K562 (cell line): ENCODE data around the gene VPS45. TPM values are rescaled to one million over a fixed set of nuclear protein-coding genes. Genes with fewer than 3 reads are reported as not detected.

Source experiments
- BACH1 ChIP-seq: fragments of 200-800 bp; sonication (Bioruptor generic); IDR thresholded peaks from 2 replicates; pipeline ENCODE4 v1.6.1; 2016; ENCODE audit warnings: missing genetic modification characterization, missing compliant biosample characterization
- BRCA1 ChIP-seq, 2 experiments: fragments of 450-650 bp in 1 of 2; sonication (generic) in 1 of 2; formaldehyde crosslinking in 1 of 2; IDR thresholded peaks; 2 replicates each; pipeline versions ENCODE4 v1.5.0 to v1.6.1; 2017 to 2020; ENCODE audit warnings: mild to moderate bottlenecking in 1 of 2, missing genetic modification reagents in 1 of 2
- CBX1 ChIP-seq: sonication (generic); IDR thresholded peaks from 2 replicates; pipeline ENCODE4 v1.6.1; 2016; ENCODE audit warnings: antibody characterized with exemption, low read depth, mild to moderate bottlenecking
- CEBPG ChIP-seq, 3 experiments: fragments of 200-800 bp in 1 of 3; sonication (Bioruptor generic) in 1 of 3; sonication (generic) in 1 of 3; formaldehyde crosslinking in 1 of 3; IDR thresholded peaks in 2 of 3; conservative IDR thresholded peaks in 1 of 3; 2 replicates each; pipeline versions ENCODE4 v1.6.1 to v1.8.0; 2016 to 2022; ENCODE audit warnings: missing compliant biosample characterization in 2 of 3, missing genetic modification characterization in 2 of 3, mild to moderate bottlenecking in 1 of 3, missing genetic modification reagents in 1 of 3
- EHMT2 ChIP-seq: fragments of 450-650 bp; IDR thresholded peaks from 2 replicates; pipeline ENCODE4 v1.6.1; 2018; ENCODE audit warnings: antibody characterized with exemption
- ERF ChIP-seq: fragments of 450-650 bp; formaldehyde crosslinking; IDR thresholded peaks from 2 replicates; pipeline ENCODE4 v1.4.0; 2020; ENCODE audit warnings: mild to moderate bottlenecking, mixed read lengths
- FUS ChIP-seq: fragments of 200-400 bp; formaldehyde crosslinking; optimal IDR thresholded peaks from 2 replicates; pipeline ENCODE3; 2017; ENCODE audit warnings: low read depth, low read length
- GATAD2A ChIP-seq: fragments of 450-650 bp; IDR thresholded peaks from 2 replicates; pipeline ENCODE4 v1.6.1; 2017
- HES1 ChIP-seq: fragments of 450-650 bp; IDR thresholded peaks from 2 replicates; pipeline ENCODE4 v1.6.1; 2016; ENCODE audit warnings: low read depth, mild to moderate bottlenecking, moderate library complexity
- KHSRP ChIP-seq: fragments of 450-650 bp; IDR thresholded peaks from 2 replicates; pipeline ENCODE4 v1.6.1; 2017
- KLF6 ChIP-seq: fragments of 250-450 bp; sonication (Bioruptor Pico); IDR thresholded peaks from 2 replicates; pipeline ENCODE4 v1.4.0; 2020; ENCODE audit warnings: mild to moderate bottlenecking, moderate library complexity, borderline replicate concordance
- MLX ChIP-seq, 2 experiments: fragments of 450-650 bp in 1 of 2; sonication (generic) in 1 of 2; formaldehyde crosslinking; conservative IDR thresholded peaks; 2 replicates each; pipeline versions ENCODE4 v1.4.0 to v1.8.1; 2020 to 2022; ENCODE audit warnings: mild to moderate bottlenecking in 1 of 2, missing genetic modification reagents in 1 of 2
- NFRKB ChIP-seq: fragments of 450-650 bp; IDR thresholded peaks from 2 replicates; pipeline ENCODE4 v1.6.1; 2016; ENCODE audit warnings: low read depth
- NFYB ChIP-seq: IDR thresholded peaks from 2 replicates; pipeline ENCODE4 v1.6.1; 2011; ENCODE audit warnings: mild to moderate bottlenecking, moderate library complexity; ENCODE audit not compliant: insufficient read length; ENCODE audit errors: extremely low read depth
- PHF21A ChIP-seq: fragments of 450-650 bp; IDR thresholded peaks from 2 replicates; pipeline ENCODE4 v1.6.1; 2017; ENCODE audit warnings: low read depth, borderline replicate concordance
- POLR3G ChIP-seq: IDR thresholded peaks from 2 replicates; pipeline ENCODE4 v1.6.1; 2011; ENCODE audit not compliant: insufficient read length, insufficient replicate concordance; ENCODE audit errors: extremely low read depth
- SIN3A ChIP-seq, 2 experiments: fragments of 150-350 bp in 1 of 2; IDR thresholded peaks; 2 replicates each; pipeline ENCODE4 v1.6.1; 2011 to 2016; ENCODE audit warnings: borderline replicate concordance in 2 of 2, low read depth in 2 of 2, low read length in 2 of 2, mild to moderate bottlenecking in 2 of 2, moderate library complexity in 2 of 2; ENCODE audit not compliant: control insufficient read depth in 1 of 2
- TCFL5 ChIP-seq: fragments of 250-450 bp; sonication (Bioruptor Pico); conservative IDR thresholded peaks from 2 replicates; pipeline ENCODE4 v1.6.1; 2021; ENCODE audit warnings: mild to moderate bottlenecking, moderate library complexity, matching md5 sums
- TRIM28 ChIP-seq: fragments of 450-650 bp; IDR thresholded peaks from 2 replicates; pipeline ENCODE4 v1.6.1; 2017
- VEZF1 ChIP-seq: fragments of 200-800 bp; sonication (Bioruptor generic); IDR thresholded peaks from 2 replicates; pipeline ENCODE4 v1.6.1; 2017; ENCODE audit warnings: missing genetic modification characterization, missing compliant biosample characterization
- ZNF140 ChIP-seq: fragments of 250-450 bp; sonication (Bioruptor Pico); IDR thresholded peaks from 2 replicates; pipeline ENCODE4 v1.8.0; 2021; ENCODE audit warnings: moderate library complexity, mild to moderate bottlenecking, inconsistent platforms
- ZNF444 ChIP-seq: fragments of 250-450 bp; sonication (Bioruptor Pico); IDR thresholded peaks from 2 replicates; pipeline ENCODE4 v1.4.0; 2020; ENCODE audit warnings: mild to moderate bottlenecking, moderate library complexity
- ZNF511 ChIP-seq: sonication (generic); formaldehyde crosslinking; IDR thresholded peaks from 2 replicates; pipeline ENCODE4 v1.8.0; 2022; ENCODE audit warnings: mild to moderate bottlenecking, missing genetic modification reagents
- ZNF561 ChIP-seq: fragments of 450-650 bp; formaldehyde crosslinking; conservative IDR thresholded peaks from 2 replicates; pipeline ENCODE4 v1.4.0; 2020; ENCODE audit warnings: mild to moderate bottlenecking, moderate library complexity
- ZNF586 ChIP-seq: fragments of 450-650 bp; formaldehyde crosslinking; conservative IDR thresholded peaks from 2 replicates; pipeline ENCODE4 v1.4.0; 2020; ENCODE audit warnings: mild to moderate bottlenecking, moderate library complexity
- polyA plus RNA-seq, 8 experiments: library from polyadenylated mRNA; depleted of rRNA in 4 of 8; stranded (reverse) in 5 of 8; unstranded in 3 of 8; fragments of >200 nt; fragmentation: Nextera tagmentation in 2 of 8; fragmentation: Illumina TruSeq in 1 of 8; extraction: Ambion mirVana in 2 of 8; extraction: Trizol in 1 of 8; gene quantifications; 2 replicates each; pipeline versions ENCODE4 v1.2.1 to v1.2.3, GENCODE V29; 2011 to 2014; ENCODE audit warnings: inconsistent platforms in 1 of 8, missing spikeins in 1 of 8
- total RNA-seq, 7 experiments: library from RNA; depleted of rRNA in 6 of 7; stranded (reverse); fragments of >200 nt in 6 of 7; fragmentation: Illumina TruSeq in 2 of 7; extraction: Trizol in 2 of 7; gene quantifications; 2 replicates each; pipeline versions ENCODE4 v1.2.1 to v1.2.3, GENCODE V29; 2011 to 2021; ENCODE audit warnings: low replicate concordance in 1 of 7

The VPS45 gene
- total and polyA plus RNA-seq, 9 of the 15 experiments (the other 6 are each of a cell fraction or from before 2014, with no cell fraction given) = 17.9 to 48.2 (median 34.4) TPM

GRCh38 chr1:150067184-150068108 is at the start of gene VPS45 (continued):
- TF ChIP-seq HES1 (peak; percentile 39; the same call in 1 of the 2 replicates), FUS (no peak), ZNF444 (CRISPR knock-in tag) (no peak), MLX (CRISPR knock-in tag; conservative IDR thresholded peaks at IDR 0.05) (0 out of 4 replicates have a peak, but pooled peaks of 1 of the 2 experiments have one; percentile 34), TRIM28 (peak; percentile 64; the same call in 1 of the 2 replicates), NFYB (no peak), CEBPG (CRISPR knock-in tag; IDR thresholded peaks at IDR 0.05) (peak; percentile 94), CEBPG (tag; conservative IDR thresholded peaks at IDR 0.05 in 1 of 2, IDR thresholded peaks at IDR 0.05 in 1 of 2) (peak; percentile 94 to 97), KLF6 (CRISPR knock-in tag) (no peak), CBX1 (no peak), POLR3G (no peak), ZNF586 (CRISPR knock-in tag) (no peak), BRCA1 (IDR thresholded peaks at IDR 0.05) (no peak), BRCA1 (CRISPR knock-in tag; IDR thresholded peaks at IDR 0.05) (no peak), NFRKB (peak; percentile 91), BACH1 (tag) (no peak), PHF21A (0 out of 2 replicates have a peak, but pooled peaks have one; percentile 6), GATAD2A (0 out of 2 replicates have a peak, but pooled peaks have one; percentile 15), SIN3A (IDR thresholded peaks at IDR 0.05; ENCODE audit: borderline replicate concordance in 2 of 2, control insufficient read depth in 1 of 2, low read depth in 2 of 2, low read length in 2 of 2) (peak; percentile 88 to 97), KHSRP (no peak), VEZF1 (CRISPR knock-in tag) (peak; percentile 73), ERF (CRISPR knock-in tag) (no peak), EHMT2 (no peak), TCFL5 (no peak), ZNF561 (CRISPR knock-in tag) (no peak), ZNF511 (CRISPR knock-in tag) (peak; percentile 82; the same call in 1 of the 2 replicates), ZNF140 (CRISPR knock-in tag) (no peak)
